Measurements from ENCODE around the gene SPEG.

GRCh38 chr2:219464286-219465032 is 29.8 kb downstream of the SPEG start:
- TF ChIP-seq MAX (IDR thresholded peaks at IDR 0.05): no peak
- TF ChIP-seq CTCF (CRISPR knock-in tag; IDR thresholded peaks at IDR 0.05): no peak
- TF ChIP-seq EP300 (IDR thresholded peaks at IDR 0.05; ENCODE audit: low read depth in 2 of 2, low read length in 2 of 2): no peak
- TF ChIP-seq EP300 (CRISPR knock-in tag; IDR thresholded peaks at IDR 0.05; ENCODE audit: borderline replicate concordance): no peak
- TF ChIP-seq BCL6 (CRISPR knock-in tag; IDR thresholded peaks at IDR 0.05): no peak
- TF ChIP-seq HDAC6 (IDR thresholded peaks at IDR 0.05; ENCODE audit: low read depth, low read length): no peak
- no peak for TF ChIP-seq DNMT1 (CRISPR knock-in tag; IDR thresholded peaks at IDR 0.05)
- TF ChIP-seq ZBTB8A (CRISPR knock-in tag; IDR thresholded peaks at IDR 0.05; ENCODE audit: borderline replicate concordance, low read depth): no peak
- no peak for TF ChIP-seq GATAD2A (CRISPR knock-in tag; IDR thresholded peaks at IDR 0.05)
- TF ChIP-seq ZNF484 (CRISPR knock-in tag; IDR thresholded peaks at IDR 0.05; ENCODE audit: borderline replicate concordance, low read depth): no peak
